CMK (cell line): Measurements from ENCODE around the gene ATP1B3.
"Not testable (repeated sequence)": the region's sequence is repeated elsewhere in the genome, so short reads cannot be mapped to it uniquely, and the experiment has no call there.

Experiments used
- DNase-seq: peaks from one replicate; pipeline ENCODE4 v3.0.0-alpha.2; 2010; ENCODE audit warnings: low read depth

ATP1B3 gene

GRCh38 chr3:141905129-141905528 is 28.7 kb downstream of the ATP1B3 start:
- no peak for DNase-seq

GRCh38 chr3:141909408-141909807 is 33.0 kb downstream of the ATP1B3 start:
- DNase-seq: no peak

- not testable (repeated sequence) for DNase-seq
These were observed 33.5 kb downstream of the ATP1B3 start for GRCh38 chr3:141909986-141910385.

GRCh38 chr3:141913150-141913811 is 36.8 kb downstream of the ATP1B3 start:
- peak; percentile 45 for DNase-seq

- no peak for DNase-seq
These were observed 37.9 kb downstream of the ATP1B3 start for GRCh38 chr3:141914311-141914710.

- DNase-seq: no peak
These were observed 38.6 kb downstream of the ATP1B3 start for GRCh38 chr3:141915016-141915415.

- DNase-seq: no peak
These were observed 39.3 kb downstream of the ATP1B3 start for GRCh38 chr3:141915766-141916165.

GRCh38 chr3:141920701-141921100 is 44.3 kb downstream of the ATP1B3 start:
- DNase-seq: no peak

- DNase-seq: no peak
These were observed 44.9 kb downstream of the ATP1B3 start for GRCh38 chr3:141921316-141921715.

- not testable (repeated sequence) for DNase-seq
These were observed 49.2 kb downstream of the ATP1B3 start for GRCh38 chr3:141925677-141926076.

- no peak for DNase-seq
These were observed 50.5 kb downstream of the ATP1B3 start for GRCh38 chr3:141926929-141927328.

GRCh38 chr3:141928631-141929270 is 52.3 kb downstream of the ATP1B3 start:
- DNase-seq: no peak

GRCh38 chr3:141929341-141929995 is 53.0 kb downstream of the ATP1B3 start:
- no peak for DNase-seq

GRCh38 chr3:141930801-141931200 is 54.4 kb downstream of the ATP1B3 start:
- no peak for DNase-seq

- no peak for DNase-seq
These were observed 57.2 kb downstream of the ATP1B3 start for GRCh38 chr3:141933421-141934300.

- no peak for DNase-seq
These were observed 57.9 kb downstream of the ATP1B3 start for GRCh38 chr3:141934354-141934753.

GRCh38 chr3:141938011-141938500 is 61.6 kb downstream of the ATP1B3 start:
- no peak for DNase-seq

GRCh38 chr3:141939759-141940158 is 63.3 kb downstream of the ATP1B3 start:
- DNase-seq: no peak

GRCh38 chr3:141940194-141940776 is 63.8 kb downstream of the ATP1B3 start:
- DNase-seq: no peak

- no peak for DNase-seq
These were observed 64.7 kb downstream of the ATP1B3 start for GRCh38 chr3:141941093-141941492.

- no peak for DNase-seq
These were observed 65.6 kb downstream of the ATP1B3 start for GRCh38 chr3:141942006-141942405.
